Thoracic aorta (tissue), 2 donors: Measurements from ENCODE around the gene ATP6V0C. TPM values are rescaled to one million over a fixed set of nuclear protein-coding genes. Genes with fewer than 3 reads are reported as not detected.

ENCODE experiments used
- ATAC-seq: fragments of 150-250 bp; one replicate; pipeline ENCODE4 v1.8.0; 2017; ENCODE audit warnings: low read depth; ENCODE audit not compliant: insufficient number of reproducible peaks, low FRiP score
- DNase-seq: peaks from one replicate; pipeline ENCODE4 v3.0.0-alpha.2; 2020; ENCODE audit warnings: low spot score
- H3K27ac ChIP-seq, 2 donors: fragments of 200-600 bp; sonication (generic); 1 replicate in 1 of 2; 2 replicates in 1 of 2; pipeline ENCODE4 v1.5.1; 2016; ENCODE audit warnings: mild to moderate bottlenecking in 2 of 2, moderate library complexity in 2 of 2
- H3K27me3 ChIP-seq: fragments of 200-600 bp; sonication (generic); replicated peaks from 2 replicates; pipeline ENCODE4 v1.6.0; 2016; ENCODE audit warnings: mild to moderate bottlenecking; ENCODE audit not compliant: insufficient read depth
- H3K36me3 ChIP-seq: fragments of 200-600 bp; sonication (generic); one replicate; pipeline ENCODE4 v1.5.1; 2016
- H3K4me1 ChIP-seq, 2 donors: fragments of 200-600 bp; sonication (generic); 1 replicate in 1 of 2; 2 replicates in 1 of 2; pipeline versions ENCODE4 v1.5.1 to v1.6.0; 2016; ENCODE audit warnings: low read depth in 2 of 2, mild to moderate bottlenecking in 1 of 2; ENCODE audit not compliant: control insufficient read depth in 1 of 2
- H3K4me3 ChIP-seq: fragments of 200-600 bp; sonication (generic); 2 replicates; pipeline ENCODE4 v1.5.1; 2016; ENCODE audit warnings: mild to moderate bottlenecking
- H3K9me3 ChIP-seq: fragments of 200-600 bp; sonication (generic); 2 replicates; pipeline ENCODE4 v1.5.1; 2016
- total RNA-seq, 2 donors: library from RNA; depleted of rRNA; stranded (reverse); fragments of >200 nt; gene quantifications; one replicate each; pipeline versions ENCODE4 v1.1.0 to v1.2.3, GENCODE V29; 2016
- TF ChIP-seq, protein P1 (sequence below): fragments of 200-600 bp; sonication (generic); IDR thresholded peaks from one replicate; pipeline ENCODE4 v1.5.1; 2019; ENCODE audit warnings: antibody characterized with exemption

Gene ATP6V0C
- total RNA-seq, 2 donors from 2014 or later = 42.5 to 51.3 TPM

GRCh38 chr16:2514333-2515179 lies 804 bp downstream of the ATP6V0C start:
- H3K4me1 ChIP-seq = peaks cover 34 to 62% of the 10 kb centered on the region in 2 donors
- H3K9me3 ChIP-seq = no peaks in the 10 kb centered on the region
- H3K4me3 ChIP-seq = peak overlapping the region; percentile 96
- TF ChIP-seq, protein P1, sequence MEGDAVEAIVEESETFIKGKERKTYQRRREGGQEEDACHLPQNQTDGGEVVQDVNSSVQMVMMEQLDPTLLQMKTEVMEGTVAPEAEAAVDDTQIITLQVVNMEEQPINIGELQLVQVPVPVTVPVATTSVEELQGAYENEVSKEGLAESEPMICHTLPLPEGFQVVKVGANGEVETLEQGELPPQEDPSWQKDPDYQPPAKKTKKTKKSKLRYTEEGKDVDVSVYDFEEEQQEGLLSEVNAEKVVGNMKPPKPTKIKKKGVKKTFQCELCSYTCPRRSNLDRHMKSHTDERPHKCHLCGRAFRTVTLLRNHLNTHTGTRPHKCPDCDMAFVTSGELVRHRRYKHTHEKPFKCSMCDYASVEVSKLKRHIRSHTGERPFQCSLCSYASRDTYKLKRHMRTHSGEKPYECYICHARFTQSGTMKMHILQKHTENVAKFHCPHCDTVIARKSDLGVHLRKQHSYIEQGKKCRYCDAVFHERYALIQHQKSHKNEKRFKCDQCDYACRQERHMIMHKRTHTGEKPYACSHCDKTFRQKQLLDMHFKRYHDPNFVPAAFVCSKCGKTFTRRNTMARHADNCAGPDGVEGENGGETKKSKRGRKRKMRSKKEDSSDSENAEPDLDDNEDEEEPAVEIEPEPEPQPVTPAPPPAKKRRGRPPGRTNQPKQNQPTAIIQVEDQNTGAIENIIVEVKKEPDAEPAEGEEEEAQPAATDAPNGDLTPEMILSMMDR = no peak
- DNase-seq (no peak), ATAC-seq (no peak)
- no peaks in the 10 kb centered on the region for H3K36me3 ChIP-seq
- H3K27me3 ChIP-seq = no peaks in the 10 kb centered on the region
- H3K27ac ChIP-seq = peak overlapping the region; percentile 96 to 97

GRCh38 chr16:2515180-2515851 lies 1.6 kb downstream of the ATP6V0C start:
- Histone ChIP-seq H3K36me3 (no peaks in the 10 kb centered on the region), H3K4me3 (peak overlapping the region; percentile 96), H3K27ac (peak overlapping the region; percentile 96 to 97), H3K27me3 (no peaks in the 10 kb centered on the region), H3K4me1 (peaks cover 36 to 65% of the 10 kb centered on the region in 2 donors), H3K9me3 (no peaks in the 10 kb centered on the region)
- ATAC-seq (no peak), DNase-seq (no peak)
- TF ChIP-seq, protein P1 = no peak

- Histone ChIP-seq H3K27ac (peak overlapping the region; percentile 34 to 96), H3K4me3 (peak overlapping the region; percentile 96), H3K9me3 (no peaks in the 10 kb centered on the region), H3K4me1 (peaks cover 43 to 70% of the 10 kb centered on the region in 2 donors), H3K36me3 (no peaks in the 10 kb centered on the region), H3K27me3 (no peaks in the 10 kb centered on the region)
- TF ChIP-seq, protein P1 = no peak
- DNase-seq (no peak), ATAC-seq (no peak)
Measured at GRCh38 chr16:2516391-2517240, 2.9 kb downstream of the ATP6V0C start.

DNA sequence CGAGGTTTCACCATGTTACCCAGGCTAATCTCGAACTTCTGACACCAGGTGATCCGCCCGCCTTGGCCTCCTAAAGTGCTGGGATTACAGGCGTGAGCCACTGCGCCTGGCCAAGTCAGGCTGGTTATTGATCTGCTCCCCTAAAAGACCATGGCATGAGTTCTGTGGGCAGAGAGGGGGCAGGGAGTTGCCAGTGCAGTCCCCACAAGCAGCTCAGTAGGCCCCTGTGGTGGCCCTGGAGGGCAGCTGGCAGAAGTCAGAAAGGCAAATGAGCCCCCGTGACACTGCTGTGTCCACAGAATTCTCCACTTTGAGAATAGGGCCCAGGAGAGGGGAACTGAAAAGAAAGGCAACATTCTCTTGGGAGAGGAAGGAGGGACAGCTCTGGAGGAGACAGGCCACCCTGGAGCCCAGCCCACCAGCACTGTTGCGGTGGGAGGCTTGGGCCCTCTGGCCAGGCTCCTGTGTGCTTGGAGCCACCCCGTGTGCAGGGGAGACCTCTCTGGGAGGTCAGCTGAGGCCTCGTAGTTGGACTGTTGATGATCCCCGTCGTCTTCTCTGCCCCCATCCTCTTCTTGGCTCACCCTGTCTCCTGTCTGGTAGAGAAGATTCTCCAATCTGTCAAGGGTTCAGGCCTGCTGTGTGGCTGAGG lies 4.3 kb downstream of the ATP6V0C start:
- H3K9me3 ChIP-seq = no peaks in the 10 kb centered on the region
- H3K4me3 ChIP-seq = no peak overlapping the region
- TF ChIP-seq, protein P1 = no peak
- no peaks in the 10 kb centered on the region for H3K36me3 ChIP-seq
- peaks cover 43 to 66% of the 10 kb centered on the region in 2 donors for H3K4me1 ChIP-seq
- H3K27ac ChIP-seq = peak overlapping the region; percentile 74 to 76
- DNase-seq (no peak), ATAC-seq (no peak)
- no peaks in the 10 kb centered on the region for H3K27me3 ChIP-seq
